H1 (cell line): Measurements from ENCODE around the gene DMXL2. TPM values are rescaled to one million over a fixed set of nuclear protein-coding genes. Genes with fewer than 3 reads are reported as not detected.

Source experiments
- CTCF ChIA-PET: fragments of 300-600 bp; sonication (Branson Sonifier 250); formaldehyde crosslinking; loops from one replicate; lab custom pipeline; 2021; ENCODE audit not compliant: partially characterized antibody; lab: Charles Lee
- POLR2A ChIA-PET: fragments of 300-600 bp; sonication (Branson Sonifier 250); formaldehyde crosslinking; loops from one replicate; lab custom pipeline; 2021; ENCODE audit warnings: inconsistent platforms; ENCODE audit not compliant: partially characterized antibody; lab: Charles Lee
- DNase-seq, 2 experiments: peaks; one replicate each; pipeline versions ENCODE4 v3.0.0 to v3.0.0-alpha.2; 2010 to 2022; ENCODE audit warnings: low spot score in 2 of 2, low read depth in 1 of 2, mixed read lengths in 1 of 2
- FAIRE-seq: peaks from 2 replicates; lab custom pipeline; 2011; peaks lifted over from hg19 to GRCh38; lab: Jason Lieb, UNC
- H2AFZ ChIP-seq: 2 replicates; pipeline ENCODE4 v1.8.1; 2012; ENCODE audit warnings: low read length, inconsistent platforms
- H2AK5ac ChIP-seq: 2 replicates; pipeline ENCODE4 v1.6.1; 2013; ENCODE audit warnings: low read depth, low read length
- H2BK120ac ChIP-seq: replicated peaks from 2 replicates; pipeline ENCODE3; 2013; ENCODE audit warnings: low read depth, low read length, inconsistent platforms
- H2BK12ac ChIP-seq: 2 replicates; pipeline ENCODE4 v1.6.1; 2013; ENCODE audit warnings: low read depth, low read length
- H2BK15ac ChIP-seq: 2 replicates; pipeline ENCODE4 v1.6.1; 2013; ENCODE audit warnings: low read length
- H2BK20ac ChIP-seq: 2 replicates; pipeline ENCODE4 v1.6.1; 2013; ENCODE audit warnings: low read length
- H2BK5ac ChIP-seq: 2 replicates; pipeline ENCODE4 v1.6.1; 2013; ENCODE audit warnings: low read depth, low read length
- H3K14ac ChIP-seq: 2 replicates; pipeline ENCODE4 v1.6.1; 2013; ENCODE audit warnings: inconsistent platforms; ENCODE audit not compliant: insufficient read length
- H3K18ac ChIP-seq: 2 replicates; pipeline ENCODE4 v1.6.1; 2013; ENCODE audit warnings: low read length; ENCODE audit errors: extremely low read depth
- H3K23ac ChIP-seq: 2 replicates; pipeline ENCODE4 v1.6.1; 2013; ENCODE audit warnings: inconsistent platforms; ENCODE audit not compliant: insufficient read length
- H3K23me2 ChIP-seq: 2 replicates; pipeline ENCODE4 v1.6.1; 2013; ENCODE audit warnings: low read depth, low read length
- H3K27ac ChIP-seq: 2 replicates; pipeline ENCODE4 v1.6.1; 2011; ENCODE audit warnings: low read depth, low read length, inconsistent platforms
- H3K27me3 ChIP-seq, 4 experiments: replicated peaks in 1 of 4; 1 replicate in 1 of 4; 2 replicates in 3 of 4; pipeline versions ENCODE4 v1.6.1 to v1.8.1; 2011 to 2013; ENCODE audit warnings: low read length in 3 of 4, mild to moderate bottlenecking in 3 of 4, inconsistent platforms in 2 of 4, mixed read lengths in 2 of 4, moderate library complexity in 1 of 4; ENCODE audit not compliant: control insufficient read depth in 3 of 4, insufficient read depth in 3 of 4; ENCODE audit errors: extremely low read depth in 1 of 4
- H3K36me3 ChIP-seq, 4 experiments: 2 replicates each; pipeline versions ENCODE4 v1.6.1 to v1.8.1; 2011 to 2013; ENCODE audit warnings: mild to moderate bottlenecking in 4 of 4, low read length in 3 of 4, moderate library complexity in 2 of 4, control low read depth in 1 of 4, inconsistent platforms in 1 of 4; ENCODE audit not compliant: insufficient read depth in 4 of 4, control insufficient read depth in 2 of 4
- H3K4ac ChIP-seq: replicated peaks from 2 replicates; pipeline ENCODE3; 2013; ENCODE audit warnings: low read length, low read depth, mixed read lengths, inconsistent platforms; ENCODE audit not compliant: insufficient read length
- H3K4me1 ChIP-seq, 4 experiments: replicated peaks in 1 of 4; 1 replicate in 1 of 4; 2 replicates in 3 of 4; pipeline versions ENCODE4 v1.6.1 to v1.8.1; 2011 to 2013; ENCODE audit warnings: low read length in 3 of 4, inconsistent platforms in 2 of 4, mixed read lengths in 1 of 4; ENCODE audit not compliant: insufficient read depth in 4 of 4, control insufficient read depth in 3 of 4
- H3K4me2 ChIP-seq, 2 experiments: 2 replicates each; pipeline versions ENCODE4 v1.6.1 to v1.8.1; 2011 to 2013; ENCODE audit warnings: low read depth in 2 of 2, low read length in 2 of 2, control low read depth in 1 of 2, inconsistent platforms in 1 of 2, mild to moderate bottlenecking in 1 of 2; ENCODE audit not compliant: insufficient read depth in 1 of 2
- H3K4me3 ChIP-seq, 4 experiments: fragments of 200-600, 300-600 bp in 1 of 4; sonication (generic), shearing (Covaris generic), sonication (Bioruptor Twin) in 1 of 4; 2 replicates each; pipeline versions ENCODE4 v1.5.1 to v1.8.1; 2011 to 2016; ENCODE audit warnings: low read length in 4 of 4, low read depth in 3 of 4, control low read depth in 2 of 4, inconsistent platforms in 2 of 4, mild to moderate bottlenecking in 2 of 4, mixed read lengths in 1 of 4, moderate library complexity in 1 of 4; ENCODE audit not compliant: insufficient read depth in 2 of 4; ENCODE audit errors: extremely low read depth in 1 of 4
- H3K56ac ChIP-seq: replicated peaks from 2 replicates; pipeline ENCODE3; 2013; ENCODE audit warnings: low read depth, mild to moderate bottlenecking, mixed read lengths, low read length, inconsistent platforms; ENCODE audit not compliant: insufficient read length
- H3K79me1 ChIP-seq: 2 replicates; pipeline ENCODE4 v1.6.1; 2013; ENCODE audit warnings: low read depth, low read length, control low read depth
- H3K79me2 ChIP-seq, 2 experiments: 2 replicates each; pipeline versions ENCODE4 v1.6.1 to v1.8.1; 2012 to 2013; ENCODE audit warnings: low read length in 2 of 2, mild to moderate bottlenecking in 2 of 2, inconsistent platforms in 1 of 2; ENCODE audit not compliant: insufficient read depth in 2 of 2, control insufficient read depth in 1 of 2
- H3K9ac ChIP-seq, 4 experiments: replicated peaks in 1 of 4; 1 replicate in 1 of 4; 2 replicates in 3 of 4; pipeline versions ENCODE4 v1.6.1 to v1.8.1; 2011 to 2013; ENCODE audit warnings: low read depth in 3 of 4, low read length in 3 of 4, control low read depth in 2 of 4, mild to moderate bottlenecking in 2 of 4, moderate library complexity in 2 of 4, inconsistent platforms in 1 of 4; ENCODE audit errors: extremely low read depth in 1 of 4
- H3K9me3 ChIP-seq, 2 experiments: 2 replicates each; pipeline versions ENCODE4 v1.6.1 to v1.8.1; 2012 to 2013; ENCODE audit warnings: mild to moderate bottlenecking in 2 of 2, moderate library complexity in 2 of 2, control low read depth in 1 of 2, inconsistent platforms in 1 of 2, low read depth in 1 of 2, low read length in 1 of 2, mixed read lengths in 1 of 2; ENCODE audit not compliant: insufficient read depth in 2 of 2
- H4K20me1 ChIP-seq, 2 experiments: replicated peaks in 1 of 2; 2 replicates each; pipeline versions ENCODE3 to v1.8.1; 2011 to 2013; ENCODE audit warnings: inconsistent platforms in 2 of 2, low read length in 2 of 2, mild to moderate bottlenecking in 1 of 2; ENCODE audit not compliant: insufficient read depth in 2 of 2, control insufficient read depth in 1 of 2
- H4K5ac ChIP-seq: 2 replicates; pipeline ENCODE4 v1.6.1; 2013; ENCODE audit warnings: low read length, low read depth, mixed read lengths, inconsistent platforms; ENCODE audit not compliant: insufficient read length
- H4K8ac ChIP-seq: 2 replicates; pipeline ENCODE4 v1.8.0; 2013; ENCODE audit warnings: mild to moderate bottlenecking, moderate library complexity, low read length, inconsistent platforms; ENCODE audit not compliant: insufficient read depth; ENCODE audit errors: extremely low read depth
- H4K91ac ChIP-seq: replicated peaks from 2 replicates; pipeline ENCODE3; 2013; ENCODE audit warnings: low read length, mixed read lengths, inconsistent platforms; ENCODE audit not compliant: insufficient read length
- CTCF ChIP-seq, 3 experiments: IDR thresholded peaks; 1 replicate in 2 of 3; 2 replicates in 1 of 3; pipeline versions ENCODE4 v1.5.1 to v1.6.1; 2011; ENCODE audit warnings: low read length in 3 of 3, mild to moderate bottlenecking in 3 of 3, inconsistent platforms in 2 of 3, low read depth in 1 of 3, moderate library complexity in 1 of 3; ENCODE audit not compliant: insufficient read depth in 1 of 3; ENCODE audit errors: control extremely low read depth in 1 of 3
- POU5F1 ChIP-seq: IDR thresholded peaks from 2 replicates; pipeline ENCODE4 v1.6.1; 2011; ENCODE audit warnings: low read depth, mild to moderate bottlenecking, low read length, moderate library complexity
- RAD21 ChIP-seq, 2 experiments: IDR thresholded peaks in 1 of 2; conservative IDR thresholded peaks in 1 of 2; 2 replicates each; pipeline ENCODE4 v1.6.1; 2011; ENCODE audit warnings: low read depth in 2 of 2, low read length in 2 of 2, improper control_type of control experiment in 1 of 2, inconsistent platforms in 1 of 2, mild to moderate bottlenecking in 1 of 2, moderate library complexity in 1 of 2
- SUZ12 ChIP-seq: fragments of 200-600 bp; sonication (generic); IDR thresholded peaks from 2 replicates; pipeline ENCODE4 v1.6.1; 2012; ENCODE audit warnings: mild to moderate bottlenecking, inconsistent platforms, low read length, moderate library complexity, mixed read lengths
- WGBS, 2 experiments: shearing (Covaris generic) in 1 of 2; methylation state at CpG; one replicate each; pipeline versions ENCODE4 v1.1.6 to v1.1.7; 2013 to 2015; ENCODE audit warnings: low lambda C conversion rate in 2 of 2, mixed read lengths in 2 of 2, inconsistent platforms in 1 of 2, low coverage in 1 of 2, missing lambda C conversion rate in 1 of 2; ENCODE audit not compliant: insufficient replicate concordance in 2 of 2, insufficient coverage in 1 of 2, insufficient read length in 1 of 2; ENCODE audit errors: extremely low coverage in 1 of 2, missing lambda C conversion rate in 1 of 2; 5-methylcytosine and 5-hydroxymethylcytosine counted together
- polyA plus RNA-seq, 7 experiments: library from polyadenylated mRNA; depleted of rRNA in 3 of 7; stranded (reverse) in 5 of 7; unstranded in 2 of 7; fragments of >200 nt in 5 of 7; fragments of 200-250 nt in 2 of 7; gene quantifications; 1 replicate in 5 of 7; 2 replicates in 1 of 7; 4 replicates in 1 of 7; pipeline versions ENCODE4 v1.2.1 to v1.2.3, GENCODE V29; 2011 to 2013; ENCODE audit warnings: missing spikeins in 2 of 7, mixed read lengths in 2 of 7
- total RNA-seq: library from RNA; stranded (reverse); fragmentation: NEBNext Ultra II Directional; extraction: Animal tissue kit (Norgen Biotek cat#: 25700); gene quantifications from 2 replicates; pipeline ENCODE4 v1.2.1, GENCODE V29; 2021

The DMXL2 gene
- total and polyA plus RNA-seq, 2 of the 8 experiments (the other 6 are each of a cell fraction or from before 2014, with no cell fraction given) = 9.5 to 10.6 TPM

GRCh38 chr15:51401872-51402517 is 220.6 kb downstream of the DMXL2 start:
- no peak overlapping the region for H2BK12ac ChIP-seq
- H2BK5ac ChIP-seq = no peak overlapping the region
- H3K4me3 ChIP-seq = no peak overlapping the region
- H4K8ac ChIP-seq = peak overlapping the region; percentile 7; the same call in 1 of the 2 replicates
- no peaks in the 10 kb centered on the region for H3K9me3 ChIP-seq
- H3K4me1 ChIP-seq = peaks cover 0 to 8% (median 0%) of the 10 kb centered on the region in 4 experiments; a peak in 2 of 7 replicates
- no peak overlapping the region for H2BK20ac ChIP-seq
- H3K23ac ChIP-seq = no peak overlapping the region
- no peak overlapping the region for H2BK120ac ChIP-seq
- H3K27ac ChIP-seq = no peak overlapping the region
- H3K14ac ChIP-seq = no peak overlapping the region
- H3K79me2 ChIP-seq = no peaks in the 10 kb centered on the region
- H4K20me1 ChIP-seq = no peaks in the 10 kb centered on the region
- H4K91ac ChIP-seq = no peak overlapping the region
- peak overlapping the region; percentile 41; the same call in 1 of the 2 replicates for H2AFZ ChIP-seq
- H3K4ac ChIP-seq = no peak overlapping the region
- H3K79me1 ChIP-seq = no peaks in the 10 kb centered on the region
- no peaks in the 10 kb centered on the region for H3K36me3 ChIP-seq
- peak in 1 of 2 experiments; percentile 86 for DNase-seq
- no peak overlapping the region for H3K4me2 ChIP-seq
- no peak overlapping the region for H2AK5ac ChIP-seq
- TF ChIP-seq SUZ12 (no peak), POU5F1 (no peak), CTCF (IDR thresholded peaks at IDR 0.05; ENCODE audit: control extremely low read depth in 1 of 3, insufficient read depth in 1 of 3, low read depth in 1 of 3, low read length in 3 of 3) (peak; percentile 83 to 87 (median 84)), RAD21 (IDR thresholded peaks at IDR 0.05 in 1 of 2, conservative IDR thresholded peaks at IDR 0.05 in 1 of 2; ENCODE audit: low read depth in 2 of 2, low read length in 2 of 2) (peak; percentile 75 to 80)
- TF ChIP-seq, all 59 proteins: peak for 2
- POLR2A ChIA-PET = interaction anchor here (1.2 kb wide), 1 partner anchor 60 kb away, joined by 3 read pairs; no protein-coding TSS in a partner anchor
- Histone ChIP-seq H3K9ac (no peak overlapping the region), H4K5ac (no peak overlapping the region), H3K27me3 (no peaks in the 10 kb centered on the region), H3K56ac (no peak overlapping the region), H2BK15ac (no peak overlapping the region), H3K18ac (no peak overlapping the region), H3K23me2 (no peaks in the 10 kb centered on the region; the same call in 1 of the 2 replicates)
- FAIRE-seq = peak; percentile 36
- WGBS, 2 experiments = 44% methylated on average over 12 of the region's 12 CpGs; no CpG with 5 or more reads in 1 of the 2 experiments
- CTCF ChIA-PET = interaction anchor here (0.6 to 7.4 kb wide), 56 partner anchors 7 to 1036 kb away, joined by 3 to 94 read pairs (median 4); no protein-coding TSS in a partner anchor
